HG03439 (cell line): ENCODE measurements around the gene ITGB1BP1.

Experiments
- ATAC-seq: cut with Tn5 transposase; IDR thresholded peaks from one replicate; pipeline ENCODE4 v1.9.1; 2021; ENCODE audit warnings: mild to moderate bottlenecking, moderate library complexity; ENCODE audit not compliant: unreplicated experiment

ITGB1BP1 gene

GRCh38 chr2:9354318-9354717, 69.0 kb downstream of the ITGB1BP1 start:
- no peak for ATAC-seq
